ENCODE data around the gene CDH4. TPM values are rescaled to one million over a fixed set of nuclear protein-coding genes. Genes with fewer than 3 reads are reported as not detected.

The CDH4 gene
- total and polyA plus RNA-seq, 2 of the 13 experiments (the other 11 are each of a cell fraction or from before 2014, with no cell fraction given) = not detected

DNA sequence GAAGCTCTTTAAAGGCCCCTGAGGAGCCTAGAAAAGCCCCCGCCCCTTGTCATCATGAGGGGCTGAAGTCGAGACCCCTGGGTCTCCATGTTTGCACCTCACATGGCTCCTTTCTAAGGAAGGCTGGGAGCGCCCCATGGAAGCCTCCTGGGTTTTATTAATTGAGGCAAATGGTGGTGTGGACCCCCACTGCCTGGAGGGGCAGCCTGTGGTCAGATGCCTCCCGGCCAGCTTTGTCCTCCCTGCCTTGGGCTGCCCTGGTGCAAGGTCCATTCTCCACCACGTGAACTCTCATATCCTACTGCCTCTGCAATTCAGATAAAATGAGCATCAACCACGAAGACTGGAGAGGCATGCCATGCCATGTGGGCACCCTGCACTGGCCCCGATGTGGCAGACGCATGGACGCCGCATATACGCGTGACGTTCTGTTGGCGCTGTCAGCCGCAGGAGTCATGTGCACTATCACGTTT is 518.1 kb downstream of the CDH4 start (continued):
- TF ChIP-seq E2F1 (CRISPR knock-in tag; IDR thresholded peaks at IDR 0.05) = no peak
- TF ChIP-seq, protein P1, sequence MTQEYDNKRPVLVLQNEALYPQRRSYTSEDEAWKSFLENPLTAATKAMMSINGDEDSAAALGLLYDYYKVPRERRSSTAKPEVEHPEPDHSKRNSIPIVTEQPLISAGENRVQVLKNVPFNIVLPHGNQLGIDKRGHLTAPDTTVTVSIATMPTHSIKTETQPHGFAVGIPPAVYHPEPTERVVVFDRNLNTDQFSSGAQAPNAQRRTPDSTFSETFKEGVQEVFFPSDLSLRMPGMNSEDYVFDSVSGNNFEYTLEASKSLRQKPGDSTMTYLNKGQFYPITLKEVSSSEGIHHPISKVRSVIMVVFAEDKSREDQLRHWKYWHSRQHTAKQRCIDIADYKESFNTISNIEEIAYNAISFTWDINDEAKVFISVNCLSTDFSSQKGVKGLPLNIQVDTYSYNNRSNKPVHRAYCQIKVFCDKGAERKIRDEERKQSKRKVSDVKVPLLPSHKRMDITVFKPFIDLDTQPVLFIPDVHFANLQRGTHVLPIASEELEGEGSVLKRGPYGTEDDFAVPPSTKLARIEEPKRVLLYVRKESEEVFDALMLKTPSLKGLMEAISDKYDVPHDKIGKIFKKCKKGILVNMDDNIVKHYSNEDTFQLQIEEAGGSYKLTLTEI (CRISPR knock-in tag; conservative IDR thresholded peaks at IDR 0.05) = no peak
- no peak for TF ChIP-seq ZBTB40 (IDR thresholded peaks at IDR 0.05)
- TF ChIP-seq ZBTB40 (CRISPR knock-in tag; IDR thresholded peaks at IDR 0.05) = peak; percentile 50; the same call in 1 of the 2 replicates
- peak; percentile 57 for TF ChIP-seq HNF4A (CRISPR knock-in tag; IDR thresholded peaks at IDR 0.05)
- TF ChIP-seq ONECUT2 (CRISPR knock-in tag; IDR thresholded peaks at IDR 0.05) = no peak
- TF ChIP-seq MAX (IDR thresholded peaks at IDR 0.05) = 0 out of 2 replicates have a peak, but pooled peaks have one; percentile 47
- no peak for TF ChIP-seq IRX3 (CRISPR knock-in tag; IDR thresholded peaks at IDR 0.05; ENCODE audit: borderline replicate concordance, low read depth)
- TF ChIP-seq ZBTB3 (CRISPR knock-in tag; IDR thresholded peaks at IDR 0.05; ENCODE audit: borderline replicate concordance, low read depth) = no peak
- no peak for TF ChIP-seq ESRRA (CRISPR knock-in tag; IDR thresholded peaks at IDR 0.05; ENCODE audit: low read depth)
- no peak for TF ChIP-seq SOX6 (IDR thresholded peaks at IDR 0.05)
- TF ChIP-seq SOX6 (CRISPR knock-in tag; IDR thresholded peaks at IDR 0.05) = 0 out of 2 replicates have a peak, but pooled peaks have one; percentile 23
- TF ChIP-seq, protein P2, sequence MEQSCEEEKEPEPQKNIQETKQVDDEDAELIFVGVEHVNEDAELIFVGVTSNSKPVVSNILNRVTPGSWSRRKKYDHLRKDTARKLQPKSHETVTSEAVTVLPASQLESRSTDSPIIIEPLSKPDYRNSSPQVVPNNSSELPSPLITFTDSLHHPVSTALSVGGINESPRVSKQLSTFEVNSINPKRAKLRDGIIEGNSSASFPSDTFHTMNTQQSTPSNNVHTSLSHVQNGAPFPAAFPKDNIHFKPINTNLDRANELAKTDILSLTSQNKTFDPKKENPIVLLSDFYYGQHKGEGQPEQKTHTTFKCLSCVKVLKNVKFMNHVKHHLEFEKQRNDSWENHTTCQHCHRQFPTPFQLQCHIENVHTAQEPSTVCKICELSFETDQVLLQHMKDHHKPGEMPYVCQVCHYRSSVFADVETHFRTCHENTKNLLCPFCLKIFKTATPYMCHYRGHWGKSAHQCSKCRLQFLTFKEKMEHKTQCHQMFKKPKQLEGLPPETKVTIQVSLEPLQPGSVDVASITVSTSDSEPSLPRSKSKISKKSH (CRISPR knock-in tag; IDR thresholded peaks at IDR 0.05; ENCODE audit: borderline replicate concordance) = 0 out of 2 replicates have a peak, but pooled peaks have one; percentile 20
- no peak for TF ChIP-seq EHMT2 (IDR thresholded peaks at IDR 0.05; ENCODE audit: borderline replicate concordance, low read depth, low read length)
- no peak for TF ChIP-seq HOXD1 (CRISPR knock-in tag; IDR thresholded peaks at IDR 0.05)
- TF ChIP-seq ZFP36L1 (CRISPR knock-in tag; IDR thresholded peaks at IDR 0.05) = no peak
- no peak for TF ChIP-seq ARNT2 (CRISPR knock-in tag; IDR thresholded peaks at IDR 0.05; ENCODE audit: low read depth)

All from HepG2 (cell line).